ENCODE measurements around the gene C11orf16. TPM values are rescaled to one million over a fixed set of nuclear protein-coding genes. Genes with fewer than 3 reads are reported as not detected.
"Not testable (repeated sequence)": the region's sequence is repeated elsewhere in the genome, so short reads cannot be mapped to it uniquely, and the experiment has no call there.

The C11orf16 gene
- total RNA-seq, 2 donors from 2014 or later: not detected

DNA sequence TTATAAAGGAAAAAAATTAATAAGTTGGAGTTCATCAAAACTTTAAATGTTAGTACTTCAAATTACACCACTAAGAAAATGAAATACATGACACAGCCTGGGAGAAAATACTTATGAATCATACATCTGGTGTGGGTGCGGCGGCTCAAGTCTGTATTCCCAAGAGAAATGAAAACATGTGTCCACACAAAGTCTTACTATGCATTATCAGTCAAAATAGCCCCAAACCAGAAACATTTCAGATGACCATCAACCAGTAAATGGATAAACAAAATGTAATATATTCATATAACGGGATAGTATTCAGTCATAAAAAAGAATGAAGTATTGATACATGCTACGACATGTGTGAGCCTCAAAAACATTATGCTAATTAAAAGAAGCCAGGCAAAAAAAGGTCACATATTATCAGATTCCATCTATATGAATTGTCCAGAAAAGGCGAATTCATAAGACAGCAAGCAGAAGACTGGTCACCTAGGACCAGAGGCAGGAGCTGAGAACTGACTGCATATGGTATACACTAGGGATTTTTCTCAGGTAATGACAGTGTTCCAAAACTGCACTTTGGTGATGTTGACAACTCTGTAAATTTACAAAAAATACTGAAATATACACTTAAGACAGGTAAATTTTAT is 27.1 kb downstream of the C11orf16 start:
- Histone ChIP-seq H3K36me3 (no peaks in the 10 kb centered on the region), H3K4me1 (replicated peaks) (no peaks in the 10 kb centered on the region), H3K27ac (no peak overlapping the region), H3K4me3 (no peak overlapping the region), H3K9me3 (no peaks in the 10 kb centered on the region), H3K27me3 (replicated peaks; ENCODE audit: insufficient read depth) (no peaks in the 10 kb centered on the region)
- no peak for TF ChIP-seq POLR2A (IDR thresholded peaks at IDR 0.05)
- TF ChIP-seq POLR2AphosphoS5 (IDR thresholded peaks at IDR 0.05): no peak
- TF ChIP-seq, protein P1, sequence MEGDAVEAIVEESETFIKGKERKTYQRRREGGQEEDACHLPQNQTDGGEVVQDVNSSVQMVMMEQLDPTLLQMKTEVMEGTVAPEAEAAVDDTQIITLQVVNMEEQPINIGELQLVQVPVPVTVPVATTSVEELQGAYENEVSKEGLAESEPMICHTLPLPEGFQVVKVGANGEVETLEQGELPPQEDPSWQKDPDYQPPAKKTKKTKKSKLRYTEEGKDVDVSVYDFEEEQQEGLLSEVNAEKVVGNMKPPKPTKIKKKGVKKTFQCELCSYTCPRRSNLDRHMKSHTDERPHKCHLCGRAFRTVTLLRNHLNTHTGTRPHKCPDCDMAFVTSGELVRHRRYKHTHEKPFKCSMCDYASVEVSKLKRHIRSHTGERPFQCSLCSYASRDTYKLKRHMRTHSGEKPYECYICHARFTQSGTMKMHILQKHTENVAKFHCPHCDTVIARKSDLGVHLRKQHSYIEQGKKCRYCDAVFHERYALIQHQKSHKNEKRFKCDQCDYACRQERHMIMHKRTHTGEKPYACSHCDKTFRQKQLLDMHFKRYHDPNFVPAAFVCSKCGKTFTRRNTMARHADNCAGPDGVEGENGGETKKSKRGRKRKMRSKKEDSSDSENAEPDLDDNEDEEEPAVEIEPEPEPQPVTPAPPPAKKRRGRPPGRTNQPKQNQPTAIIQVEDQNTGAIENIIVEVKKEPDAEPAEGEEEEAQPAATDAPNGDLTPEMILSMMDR (IDR thresholded peaks at IDR 0.05): no peak
- WGBS: 81% methylated on average over 5 of the region's 5 CpGs
- no peak for DNase-seq (ENCODE audit: low spot score)
- intact Hi-C loops (cut with DNase I): no loop called here

DNA sequence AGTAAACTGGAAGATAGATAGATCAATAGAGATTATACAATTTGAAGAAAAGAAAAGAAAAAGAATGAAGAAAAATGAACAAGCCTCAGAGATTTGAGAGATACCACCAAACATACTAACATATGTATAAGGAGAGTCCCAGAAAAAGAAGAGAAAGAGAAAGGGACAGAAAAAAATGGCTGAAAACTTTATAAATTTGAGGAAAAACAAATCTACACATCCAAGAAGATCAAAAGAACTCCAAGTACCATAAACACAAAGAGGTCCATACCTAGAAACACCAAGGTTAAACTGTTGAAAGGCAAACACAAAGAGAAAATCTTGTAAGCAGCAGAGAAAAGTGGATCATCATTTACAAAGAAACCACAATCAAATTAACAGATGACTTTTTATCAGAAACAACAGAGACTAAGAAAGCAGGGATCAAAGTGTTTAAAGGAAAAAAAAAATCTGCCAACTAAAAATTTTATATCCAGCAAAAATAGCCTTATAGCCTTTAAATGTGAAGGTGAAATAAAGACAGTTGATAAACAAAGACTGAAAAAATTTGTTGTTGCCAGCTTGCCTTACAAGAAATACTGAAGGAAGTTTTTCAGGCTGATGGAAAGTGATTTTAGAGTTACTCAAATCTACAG is 33.5 kb downstream of the C11orf16 start:
- no peak for DNase-seq (ENCODE audit: low spot score)
- Histone ChIP-seq H3K36me3 (no peaks in the 10 kb centered on the region), H3K27ac (no peak overlapping the region), H3K4me1 (replicated peaks) (no peaks in the 10 kb centered on the region), H3K27me3 (replicated peaks; ENCODE audit: insufficient read depth) (no peaks in the 10 kb centered on the region), H3K4me3 (no peak overlapping the region), H3K9me3 (no peaks in the 10 kb centered on the region)
- TF ChIP-seq, protein P1 (IDR thresholded peaks at IDR 0.05): no peak
- no peak for TF ChIP-seq POLR2A (IDR thresholded peaks at IDR 0.05)
- no peak for TF ChIP-seq POLR2AphosphoS5 (IDR thresholded peaks at IDR 0.05)
- intact Hi-C loops (cut with DNase I): no loop called here

DNA sequence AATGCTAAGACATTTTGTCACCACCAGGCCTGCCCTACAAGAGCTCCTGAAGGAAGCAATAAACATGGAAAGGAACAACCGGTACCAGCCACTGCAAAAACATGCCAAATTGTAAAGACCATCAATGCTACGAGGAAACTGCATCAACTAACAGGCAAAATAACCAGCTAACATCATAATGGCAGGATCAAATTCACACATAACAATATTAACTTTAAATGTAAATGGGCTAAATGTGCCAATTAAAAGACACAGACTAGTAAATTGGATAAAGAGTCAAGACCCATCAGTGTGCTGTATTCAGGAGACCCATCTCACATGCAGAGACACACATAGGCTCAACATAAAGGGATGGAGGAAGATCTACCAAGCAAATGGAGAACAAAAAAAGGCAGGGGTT is 41.6 kb downstream of the C11orf16 start:
- H3K4me1 ChIP-seq (replicated peaks); DNase-seq (ENCODE audit: low spot score); H3K9me3 ChIP-seq; H3K36me3 ChIP-seq; H3K27ac ChIP-seq; H3K27me3 ChIP-seq (replicated peaks; ENCODE audit: insufficient read depth); H3K4me3 ChIP-seq; intact Hi-C loops (cut with DNase I): not testable (repeated sequence)
- 83% methylated on average over 2 of the region's 2 CpGs for WGBS

DNA sequence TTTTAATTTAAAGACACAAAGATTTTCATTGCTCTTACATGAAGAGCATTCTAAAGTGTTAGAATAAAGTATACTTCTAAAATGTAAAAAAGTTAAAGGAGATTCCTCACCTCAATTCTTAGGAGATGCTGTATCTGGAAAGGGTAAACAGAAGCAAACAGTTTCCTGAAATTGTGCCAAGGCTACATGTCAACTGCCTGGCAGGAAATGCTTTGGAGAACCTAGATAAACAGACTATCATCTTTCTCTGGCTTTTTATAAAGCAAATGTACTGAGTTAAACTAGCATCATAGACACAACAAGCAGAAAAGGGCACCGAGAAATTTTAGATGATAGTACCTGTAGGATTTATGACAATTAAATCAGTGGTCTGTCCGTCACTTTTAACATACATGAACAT is 46.4 kb downstream of the C11orf16 start:
- TF ChIP-seq POLR2A (IDR thresholded peaks at IDR 0.05) (no peak), POLR2AphosphoS5 (IDR thresholded peaks at IDR 0.05) (no peak)
- TF ChIP-seq, protein P1 (IDR thresholded peaks at IDR 0.05): no peak
- no peaks in the 10 kb centered on the region for H3K4me1 ChIP-seq (replicated peaks)
- H3K27me3 ChIP-seq (replicated peaks; ENCODE audit: insufficient read depth): no peaks in the 10 kb centered on the region
- no peaks in the 10 kb centered on the region for H3K36me3 ChIP-seq
- H3K9me3 ChIP-seq: no peaks in the 10 kb centered on the region
- no peak overlapping the region for H3K4me3 ChIP-seq
- DNase-seq (ENCODE audit: low spot score): no peak
- WGBS: 35% methylated on average over 2 of the region's 2 CpGs
- intact Hi-C loops (cut with DNase I): no loop called here
- H3K27ac ChIP-seq: no peak overlapping the region

DNA sequence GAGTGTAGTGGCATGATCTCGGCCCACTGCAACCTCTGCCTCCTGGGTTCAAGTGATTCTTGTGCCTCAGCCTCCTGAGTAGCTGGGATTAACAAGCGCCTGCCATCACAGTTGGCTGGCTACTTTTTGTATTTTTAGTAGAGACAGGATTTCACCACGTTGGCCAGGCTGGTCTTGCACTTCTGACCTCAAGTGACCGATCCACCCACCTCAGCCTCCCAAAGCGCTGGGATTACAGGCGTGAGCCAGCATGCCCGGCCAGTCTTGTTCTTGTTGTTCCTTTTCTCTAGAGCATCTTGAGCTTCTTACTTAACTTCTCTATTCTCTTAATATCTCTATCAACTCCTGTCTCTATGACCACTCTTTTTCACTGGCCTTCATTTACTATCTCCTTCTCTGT is 51.2 kb downstream of the C11orf16 start:
- DNase-seq (ENCODE audit: low spot score); H3K27me3 ChIP-seq (replicated peaks; ENCODE audit: insufficient read depth); H3K36me3 ChIP-seq; intact Hi-C loops (cut with DNase I); H3K4me1 ChIP-seq (replicated peaks); H3K4me3 ChIP-seq; H3K9me3 ChIP-seq; H3K27ac ChIP-seq: not testable (repeated sequence)
- 76% methylated on average over 7 of the region's 7 CpGs for WGBS

DNA sequence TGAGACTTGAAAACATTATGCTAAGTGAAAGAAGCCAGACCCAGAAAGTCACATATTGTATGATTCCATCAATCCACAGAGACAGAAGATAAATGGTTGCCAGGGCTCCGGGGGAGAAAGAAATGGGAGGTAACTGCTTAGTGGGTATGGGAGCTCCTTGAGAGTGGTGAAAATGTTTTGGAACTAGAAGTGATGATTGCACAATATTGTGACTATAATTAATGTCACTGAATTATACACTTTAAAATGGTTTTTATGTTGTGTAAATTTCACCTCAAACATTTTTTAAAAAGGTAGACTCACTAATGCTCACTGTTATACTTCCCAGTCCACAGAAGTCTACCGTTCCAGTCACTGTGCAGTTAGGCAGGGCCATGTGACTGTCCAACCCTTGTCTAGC is 54.0 kb downstream of the C11orf16 start:
- Histone ChIP-seq H3K27me3 (replicated peaks; ENCODE audit: insufficient read depth) (no peaks in the 10 kb centered on the region), H3K27ac (no peak overlapping the region), H3K9me3 (no peaks in the 10 kb centered on the region), H3K36me3 (no peaks in the 10 kb centered on the region), H3K4me3 (no peak overlapping the region), H3K4me1 (replicated peaks) (no peaks in the 10 kb centered on the region)
- 93% methylated on average over 2 of the region's 2 CpGs for WGBS
- DNase-seq (ENCODE audit: low spot score): no peak
- TF ChIP-seq POLR2A (IDR thresholded peaks at IDR 0.05) (no peak), POLR2AphosphoS5 (IDR thresholded peaks at IDR 0.05) (no peak)
- TF ChIP-seq, protein P1 (IDR thresholded peaks at IDR 0.05): no peak
- intact Hi-C loops (cut with DNase I): no loop called here
